Suprapubic skin (tissue), 4 donors: ENCODE results near the gene LTBP2. TPM values are rescaled to one million over a fixed set of nuclear protein-coding genes. Genes with fewer than 3 reads are reported as not detected.

Experiments
- DNase-seq, 2 donors: peaks; one replicate each; pipeline ENCODE4 v3.0.0-alpha.2; 2019; ENCODE audit warnings: low spot score in 2 of 2
- H3K27ac ChIP-seq: fragments of 200-600 bp; sonication (generic); one replicate; pipeline ENCODE4 v1.5.1; 2019
- H3K27me3 ChIP-seq: fragments of 200-600 bp; sonication (generic); one replicate; pipeline ENCODE4 v1.5.1; 2019
- H3K36me3 ChIP-seq: fragments of 200-600 bp; sonication (generic); one replicate; pipeline ENCODE4 v1.5.1; 2019
- H3K4me1 ChIP-seq: fragments of 200-600 bp; sonication (generic); one replicate; pipeline ENCODE4 v1.5.1; 2019
- H3K4me3 ChIP-seq: fragments of 200-600 bp; sonication (generic); one replicate; pipeline ENCODE4 v1.5.1; 2019; ENCODE audit warnings: mild to moderate bottlenecking
- H3K9me3 ChIP-seq: fragments of 200-600 bp; sonication (generic); one replicate; pipeline ENCODE4 v1.5.1; 2019
- EP300 ChIP-seq: sonication (generic); formaldehyde crosslinking; IDR thresholded peaks from one replicate; pipeline ENCODE4 v1.6.1; 2017; ENCODE audit warnings: antibody characterized with exemption
- POLR2A ChIP-seq, 2 donors: fragments of 450-650 bp; IDR thresholded peaks; one replicate each; pipeline ENCODE4 v1.6.1; 2017; ENCODE audit warnings: antibody characterized with exemption in 2 of 2, mild to moderate bottlenecking in 2 of 2, moderate library complexity in 2 of 2
- POLR2AphosphoS5 ChIP-seq, 3 donors: sonication (generic); formaldehyde crosslinking; IDR thresholded peaks; one replicate each; pipeline ENCODE4 v1.6.1; 2017; ENCODE audit warnings: antibody characterized with exemption in 3 of 3
- WGBS: methylation state at CpG from one replicate; pipeline ENCODE4 v1.1.5; 2018; 5-methylcytosine and 5-hydroxymethylcytosine counted together
- total RNA-seq, 4 donors: library from RNA; depleted of rRNA; stranded (reverse); fragments of >200 nt; gene quantifications; one replicate each; pipeline ENCODE4 v1.1.0, GENCODE V29; 2016
- TF ChIP-seq, protein P1 (sequence below), 2 donors: fragments of 200-600 bp in 1 of 2; fragments of 450-650 bp in 1 of 2; sonication (generic) in 1 of 2; IDR thresholded peaks; one replicate each; pipeline ENCODE4 v1.5.1; 2016 to 2019; ENCODE audit warnings: antibody characterized with exemption in 2 of 2, mild to moderate bottlenecking in 1 of 2, moderate library complexity in 1 of 2

The LTBP2 gene
- total RNA-seq, 4 donors from 2014 or later: 19.6 to 36.0 (median 26.2) TPM

DNA sequence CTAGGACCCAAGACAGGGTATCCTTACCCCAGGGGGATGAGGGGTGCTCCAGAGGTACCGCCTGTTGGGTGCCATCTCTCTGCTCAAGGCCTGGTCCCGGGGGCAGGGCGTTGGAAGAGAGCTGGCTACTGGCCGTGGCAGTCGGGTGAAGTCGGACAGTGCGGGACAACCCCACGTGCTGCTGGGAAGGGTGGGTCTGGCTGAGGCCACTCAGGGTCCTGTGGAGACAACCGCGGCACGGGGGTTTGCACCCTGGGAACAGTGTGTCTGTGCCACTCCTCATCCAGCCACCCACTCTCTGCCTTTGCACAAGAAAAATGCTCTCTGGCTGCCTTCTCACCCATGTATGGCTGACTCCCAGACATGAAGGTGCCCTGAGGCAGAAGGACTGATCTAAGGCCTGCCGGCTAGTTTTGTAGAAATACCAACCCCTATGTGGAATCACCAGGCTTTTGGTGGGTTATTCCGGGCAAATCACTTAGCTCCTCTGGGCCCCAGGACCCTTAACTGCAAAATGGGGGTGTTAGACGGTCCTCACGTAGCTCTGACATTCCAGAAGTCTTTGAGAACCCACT is 56.5 kb downstream of the LTBP2 start:
- Histone ChIP-seq H3K36me3 (no peaks in the 10 kb centered on the region), H3K4me3 (no peak overlapping the region), H3K9me3 (no peaks in the 10 kb centered on the region), H3K4me1 (peaks cover 25% of the 10 kb centered on the region), H3K27ac (no peak overlapping the region), H3K27me3 (no peaks in the 10 kb centered on the region)
- TF ChIP-seq POLR2AphosphoS5 (IDR thresholded peaks at IDR 0.05): no peak
- DNase-seq: no peak
- WGBS: 98% methylated on average over 3 of the region's 15 CpGs

DNA sequence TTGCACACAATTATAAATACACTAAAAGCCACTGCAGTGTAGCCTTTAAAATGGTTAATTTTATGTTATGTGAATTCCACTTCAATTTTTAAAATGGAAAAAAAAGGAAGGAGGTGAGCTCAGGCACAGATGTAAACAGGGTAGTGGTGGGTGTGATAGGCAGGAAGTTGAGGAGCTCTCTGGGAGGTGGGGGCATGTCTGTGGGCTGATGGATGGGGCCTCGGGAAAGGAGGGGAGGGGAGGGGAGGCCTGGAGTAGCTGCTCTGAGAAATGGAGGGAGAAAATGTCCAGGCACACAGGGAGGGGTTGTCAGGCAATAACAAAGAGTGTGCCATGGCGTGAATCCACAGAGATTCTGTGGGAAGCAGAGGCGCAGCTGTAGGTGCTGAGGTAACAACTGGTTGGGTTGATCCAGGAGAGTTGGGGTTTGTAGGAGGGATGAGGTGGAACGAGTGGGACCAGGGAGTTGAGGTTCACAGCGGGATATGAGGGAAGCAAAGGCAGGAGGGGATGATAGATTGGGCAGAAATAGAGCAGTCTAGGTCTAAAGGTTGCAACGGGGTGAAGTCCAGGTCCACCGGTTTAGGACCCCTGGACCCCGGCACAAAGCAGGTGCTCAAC is 57.2 kb downstream of the LTBP2 start:
- no peak overlapping the region for H3K27ac ChIP-seq
- H3K4me1 ChIP-seq: peaks cover 28% of the 10 kb centered on the region
- no peaks in the 10 kb centered on the region for H3K36me3 ChIP-seq
- no peaks in the 10 kb centered on the region for H3K9me3 ChIP-seq
- TF ChIP-seq, protein P1, sequence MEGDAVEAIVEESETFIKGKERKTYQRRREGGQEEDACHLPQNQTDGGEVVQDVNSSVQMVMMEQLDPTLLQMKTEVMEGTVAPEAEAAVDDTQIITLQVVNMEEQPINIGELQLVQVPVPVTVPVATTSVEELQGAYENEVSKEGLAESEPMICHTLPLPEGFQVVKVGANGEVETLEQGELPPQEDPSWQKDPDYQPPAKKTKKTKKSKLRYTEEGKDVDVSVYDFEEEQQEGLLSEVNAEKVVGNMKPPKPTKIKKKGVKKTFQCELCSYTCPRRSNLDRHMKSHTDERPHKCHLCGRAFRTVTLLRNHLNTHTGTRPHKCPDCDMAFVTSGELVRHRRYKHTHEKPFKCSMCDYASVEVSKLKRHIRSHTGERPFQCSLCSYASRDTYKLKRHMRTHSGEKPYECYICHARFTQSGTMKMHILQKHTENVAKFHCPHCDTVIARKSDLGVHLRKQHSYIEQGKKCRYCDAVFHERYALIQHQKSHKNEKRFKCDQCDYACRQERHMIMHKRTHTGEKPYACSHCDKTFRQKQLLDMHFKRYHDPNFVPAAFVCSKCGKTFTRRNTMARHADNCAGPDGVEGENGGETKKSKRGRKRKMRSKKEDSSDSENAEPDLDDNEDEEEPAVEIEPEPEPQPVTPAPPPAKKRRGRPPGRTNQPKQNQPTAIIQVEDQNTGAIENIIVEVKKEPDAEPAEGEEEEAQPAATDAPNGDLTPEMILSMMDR (IDR thresholded peaks at IDR 0.05): no peak
- no peak for TF ChIP-seq EP300
- no peak for TF ChIP-seq POLR2A (IDR thresholded peaks at IDR 0.05)
- TF ChIP-seq POLR2AphosphoS5 (IDR thresholded peaks at IDR 0.05): no peak
- WGBS: 86% methylated on average over 8 of the region's 8 CpGs
- no peak for DNase-seq
- H3K4me3 ChIP-seq: no peak overlapping the region
- no peaks in the 10 kb centered on the region for H3K27me3 ChIP-seq

DNA sequence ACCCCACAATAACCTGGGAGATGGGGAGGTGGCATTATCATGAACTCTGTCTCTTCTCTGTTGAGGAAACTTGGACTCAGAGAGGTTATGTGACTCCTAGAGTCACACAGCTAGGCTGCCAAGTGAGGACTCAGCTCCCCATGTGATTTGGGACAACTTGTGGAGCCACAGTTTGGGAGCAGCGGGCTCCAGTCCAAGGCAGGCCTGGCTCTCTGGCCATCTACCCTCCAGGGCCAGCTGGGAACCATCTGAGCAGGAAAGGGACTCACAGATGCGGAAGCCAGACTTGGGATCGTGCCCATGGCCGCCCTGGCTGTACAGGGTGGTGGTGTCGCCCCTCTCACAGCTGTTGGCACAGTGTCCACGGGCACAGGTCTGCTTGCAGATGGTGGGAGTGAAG is 59.4 kb downstream of the LTBP2 start:
- Histone ChIP-seq H3K9me3 (no peaks in the 10 kb centered on the region), H3K4me3 (no peak overlapping the region), H3K4me1 (peaks cover 47% of the 10 kb centered on the region), H3K27me3 (no peaks in the 10 kb centered on the region), H3K27ac (peak overlapping the region; percentile 3), H3K36me3 (no peaks in the 10 kb centered on the region)
- WGBS: 84% methylated on average over 5 of the region's 6 CpGs
- TF ChIP-seq POLR2A (IDR thresholded peaks at IDR 0.05): no peak
- TF ChIP-seq POLR2AphosphoS5 (IDR thresholded peaks at IDR 0.05): peak in 1 of 3 donors; percentile 18
- no peak for TF ChIP-seq EP300
- TF ChIP-seq, protein P1 (IDR thresholded peaks at IDR 0.05): no peak
- peak; percentile 87 to 88 for DNase-seq

DNA sequence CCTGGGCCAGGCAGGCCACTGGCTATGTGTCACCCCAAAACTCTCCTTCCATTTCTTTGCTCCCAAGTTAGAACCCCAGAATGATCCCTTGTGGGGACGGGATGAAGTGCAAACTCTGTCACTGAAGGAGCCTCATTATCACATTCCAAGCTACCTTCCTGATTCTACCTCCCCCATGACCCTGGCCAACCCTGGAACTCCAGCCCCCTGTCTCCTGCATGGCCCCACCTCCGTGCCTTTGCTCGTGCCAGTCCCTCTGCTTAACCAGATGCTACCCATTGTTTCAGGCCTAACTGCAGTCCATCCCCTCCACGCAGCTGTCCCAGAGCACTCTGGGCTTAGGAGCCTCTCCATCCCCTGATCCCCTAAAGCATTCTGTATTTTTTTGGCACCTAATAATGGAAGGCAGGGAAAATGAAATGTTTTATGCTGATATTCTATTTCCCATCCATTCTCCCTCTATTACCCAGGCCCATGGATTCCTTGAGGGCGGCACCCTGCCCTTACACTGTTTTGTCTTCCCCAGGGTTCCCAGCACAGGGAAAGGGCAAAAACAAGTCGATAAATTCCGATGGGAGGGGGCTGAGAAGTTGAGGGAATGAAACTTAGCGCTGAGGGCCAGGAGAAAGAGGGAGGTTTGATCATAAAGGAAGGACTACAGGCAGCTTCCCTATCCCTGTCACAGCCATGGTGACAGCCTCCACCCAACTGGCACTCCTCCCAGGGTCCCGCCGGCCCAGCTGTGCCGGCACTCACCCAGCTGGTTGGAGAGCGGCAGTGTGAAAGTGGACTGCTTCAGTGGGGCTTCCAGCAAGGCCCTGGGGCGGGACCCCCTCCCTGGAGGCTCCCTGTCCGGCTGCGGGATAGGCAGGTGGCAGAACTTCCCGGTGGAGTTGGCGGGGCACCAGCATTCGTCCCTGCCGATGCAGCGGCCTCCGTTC is 60.3 kb downstream of the LTBP2 start:
- no peaks in the 10 kb centered on the region for H3K36me3 ChIP-seq
- no peaks in the 10 kb centered on the region for H3K27me3 ChIP-seq
- peak overlapping the region; percentile 3 for H3K27ac ChIP-seq
- no peak overlapping the region for H3K4me3 ChIP-seq
- WGBS: 33% methylated on average over 17 of the region's 21 CpGs
- TF ChIP-seq POLR2AphosphoS5 (IDR thresholded peaks at IDR 0.05): no peak
- no peak for TF ChIP-seq EP300
- TF ChIP-seq, protein P1 (IDR thresholded peaks at IDR 0.05): no peak
- no peak for TF ChIP-seq POLR2A (IDR thresholded peaks at IDR 0.05)
- H3K9me3 ChIP-seq: no peaks in the 10 kb centered on the region
- H3K4me1 ChIP-seq: peaks cover 47% of the 10 kb centered on the region
- DNase-seq: no peak

DNA sequence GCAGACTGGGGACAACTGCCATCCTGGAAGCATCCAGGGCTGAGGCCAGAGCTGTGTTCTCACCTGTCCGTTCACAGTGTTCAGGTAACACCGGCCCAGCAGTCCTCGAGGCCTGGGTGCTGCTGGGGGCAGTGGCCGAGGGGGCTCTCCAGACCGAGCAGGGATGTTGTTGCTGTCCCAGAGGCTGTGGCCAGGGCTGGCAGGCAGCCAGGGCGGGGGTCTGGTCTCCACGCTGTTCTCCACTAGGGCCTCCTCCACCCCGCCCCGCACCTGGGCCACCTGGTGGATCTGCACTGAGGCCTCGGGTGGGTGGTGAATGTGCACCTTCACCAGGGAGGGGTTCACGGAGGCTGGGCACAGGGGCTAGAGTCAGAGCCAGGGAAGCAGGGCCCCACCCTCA is 61.0 kb downstream of the LTBP2 start:
- no peaks in the 10 kb centered on the region for H3K27me3 ChIP-seq
- TF ChIP-seq, protein P1 (IDR thresholded peaks at IDR 0.05): no peak
- TF ChIP-seq POLR2A (IDR thresholded peaks at IDR 0.05): no peak
- TF ChIP-seq POLR2AphosphoS5 (IDR thresholded peaks at IDR 0.05): no peak
- no peak for TF ChIP-seq EP300
- peaks cover 47% of the 10 kb centered on the region for H3K4me1 ChIP-seq
- H3K4me3 ChIP-seq: no peak overlapping the region
- no peak for DNase-seq
- 74% methylated on average over 8 of the region's 11 CpGs for WGBS
- no peak overlapping the region for H3K27ac ChIP-seq
- H3K9me3 ChIP-seq: no peaks in the 10 kb centered on the region
- no peaks in the 10 kb centered on the region for H3K36me3 ChIP-seq
